Smooth muscle cell (in vitro differentiated cells): ENCODE results near the gene C10orf90. TPM values are rescaled to one million over a fixed set of nuclear protein-coding genes. Genes with fewer than 3 reads are reported as not detected.

Experiments used
- DNase-seq: peaks from one replicate; lab custom pipeline; 2025; ENCODE audit not compliant: unreplicated experiment; lab: John Stamatoyannopoulos, UW
- H2AFZ ChIP-seq: fragments of 200-600 bp; sonication (generic); 2 replicates; pipeline ENCODE4 v1.6.0; 2016; ENCODE audit warnings: antibody characterized with exemption, low read depth, mild to moderate bottlenecking
- H3F3A ChIP-seq: fragments of 200-600 bp; sonication (generic); 2 replicates; pipeline ENCODE4 v1.6.0; 2017; ENCODE audit warnings: antibody characterized with exemption, low read depth
- H3K27ac ChIP-seq: fragments of 200-600 bp; sonication (generic); 2 replicates; pipeline ENCODE4 v1.5.1; 2016; ENCODE audit warnings: low read depth, mild to moderate bottlenecking
- H3K27me3 ChIP-seq: fragments of 200-600 bp; sonication (generic); 2 replicates; pipeline ENCODE4 v1.6.1; 2016; ENCODE audit warnings: low read depth, mild to moderate bottlenecking
- H3K36me3 ChIP-seq: fragments of 200-600 bp; sonication (generic); 2 replicates; pipeline ENCODE4 v1.5.1; 2016; ENCODE audit warnings: low read depth
- H3K4me1 ChIP-seq: fragments of 200-600 bp; sonication (generic); 2 replicates; pipeline ENCODE4 v1.5.1; 2016; ENCODE audit warnings: low read depth
- H3K4me2 ChIP-seq: fragments of 200-600 bp; sonication (generic); 2 replicates; pipeline ENCODE4 v1.6.0; 2016; ENCODE audit warnings: mild to moderate bottlenecking
- H3K4me3 ChIP-seq: fragments of 200-600 bp; sonication (generic); 2 replicates; pipeline ENCODE4 v1.5.1; 2016; ENCODE audit warnings: mild to moderate bottlenecking
- H3K79me2 ChIP-seq: fragments of 200-600 bp; sonication (generic); 2 replicates; pipeline ENCODE4 v1.6.0; 2016; ENCODE audit warnings: low read depth, mild to moderate bottlenecking
- H3K9ac ChIP-seq: fragments of 200-600 bp; sonication (generic); 2 replicates; pipeline ENCODE4 v1.6.0; 2016; ENCODE audit warnings: low read depth
- H3K9me3 ChIP-seq: fragments of 200-600 bp; sonication (generic); replicated peaks from 2 replicates; pipeline ENCODE4 v1.5.1; 2016; ENCODE audit warnings: low read depth
- H4K20me1 ChIP-seq: fragments of 200-600 bp; sonication (generic); 2 replicates; pipeline ENCODE4 v1.6.0; 2016; ENCODE audit warnings: low read depth
- WGBS: methylation state at CpG from one replicate; pipeline ENCODE4 v1.1.7; 2016; ENCODE audit warnings: low lambda C conversion rate; 5-methylcytosine and 5-hydroxymethylcytosine counted together
- polyA plus RNA-seq: library from polyadenylated mRNA; unstranded; fragments of >200 nt; fragmentation: Nextera tagmentation; extraction: Ambion mirVana; gene quantifications from 2 replicates; pipeline ENCODE4 v1.2.1, GENCODE V29; 2016
- total RNA-seq: library from RNA; depleted of rRNA; stranded (reverse); fragments of >200 nt; gene quantifications from 2 replicates; pipeline ENCODE4 v1.2.3, GENCODE V29; 2014
- TF ChIP-seq, protein P1 (sequence below): fragments of 200-600 bp; sonication (generic); IDR thresholded peaks from 2 replicates; pipeline ENCODE4 v1.5.1; 2017; ENCODE audit warnings: borderline replicate concordance, mild to moderate bottlenecking, antibody characterized with exemption; ENCODE audit not compliant: insufficient read depth, poor library complexity, severe bottlenecking

Gene C10orf90
- total and polyA plus RNA-seq, 2 experiments from 2014 or later: 0.10 to 1.8 TPM

DNA sequence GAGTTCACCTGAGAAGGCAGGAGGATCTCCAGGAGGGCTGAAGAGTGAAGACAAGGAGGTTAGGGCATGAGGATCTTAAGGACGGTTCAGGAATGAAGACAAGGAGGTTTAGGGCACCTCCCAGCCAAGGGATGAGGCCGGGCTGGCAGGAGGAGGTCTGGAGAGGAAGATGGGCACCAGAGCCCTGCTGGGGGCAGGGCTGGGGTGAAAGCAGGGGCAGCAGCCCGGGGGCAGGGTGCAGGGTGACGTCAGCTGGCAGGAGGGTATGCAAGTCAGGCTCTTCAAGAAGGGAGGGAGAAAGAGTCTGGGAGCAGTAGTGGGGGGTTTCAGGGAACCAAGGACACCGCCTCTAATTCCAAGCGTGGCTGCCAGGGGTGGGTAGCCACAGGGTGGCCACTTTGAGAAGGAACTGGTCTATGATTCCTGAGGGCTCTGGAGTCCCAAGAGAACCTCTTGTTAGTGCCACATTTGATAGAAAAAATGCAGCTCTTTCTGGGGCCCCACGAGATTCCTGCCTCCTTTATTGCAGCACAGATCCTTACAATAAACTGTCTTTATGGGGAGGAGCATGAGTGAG is 101.6 kb downstream of the C10orf90 start:
- Histone ChIP-seq H3K4me2 (peak overlapping the region; percentile 82), H3K9ac (peak overlapping the region; percentile 40), H3K4me3 (no peak overlapping the region), H3K27me3 (no peaks in the 10 kb centered on the region), H3K36me3 (no peaks in the 10 kb centered on the region), H3K9me3 (no peaks in the 10 kb centered on the region), H3K4me1 (peaks cover 14% of the 10 kb centered on the region), H3K27ac (peak overlapping the region; percentile 58), H2AFZ (no peak overlapping the region), H3K79me2 (no peaks in the 10 kb centered on the region), H4K20me1 (no peaks in the 10 kb centered on the region), H3F3A (no peaks in the 10 kb centered on the region)
- WGBS: 64% methylated on average over 7 of the region's 7 CpGs
- no peak for DNase-seq
- TF ChIP-seq, protein P1, sequence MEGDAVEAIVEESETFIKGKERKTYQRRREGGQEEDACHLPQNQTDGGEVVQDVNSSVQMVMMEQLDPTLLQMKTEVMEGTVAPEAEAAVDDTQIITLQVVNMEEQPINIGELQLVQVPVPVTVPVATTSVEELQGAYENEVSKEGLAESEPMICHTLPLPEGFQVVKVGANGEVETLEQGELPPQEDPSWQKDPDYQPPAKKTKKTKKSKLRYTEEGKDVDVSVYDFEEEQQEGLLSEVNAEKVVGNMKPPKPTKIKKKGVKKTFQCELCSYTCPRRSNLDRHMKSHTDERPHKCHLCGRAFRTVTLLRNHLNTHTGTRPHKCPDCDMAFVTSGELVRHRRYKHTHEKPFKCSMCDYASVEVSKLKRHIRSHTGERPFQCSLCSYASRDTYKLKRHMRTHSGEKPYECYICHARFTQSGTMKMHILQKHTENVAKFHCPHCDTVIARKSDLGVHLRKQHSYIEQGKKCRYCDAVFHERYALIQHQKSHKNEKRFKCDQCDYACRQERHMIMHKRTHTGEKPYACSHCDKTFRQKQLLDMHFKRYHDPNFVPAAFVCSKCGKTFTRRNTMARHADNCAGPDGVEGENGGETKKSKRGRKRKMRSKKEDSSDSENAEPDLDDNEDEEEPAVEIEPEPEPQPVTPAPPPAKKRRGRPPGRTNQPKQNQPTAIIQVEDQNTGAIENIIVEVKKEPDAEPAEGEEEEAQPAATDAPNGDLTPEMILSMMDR: no peak

DNA sequence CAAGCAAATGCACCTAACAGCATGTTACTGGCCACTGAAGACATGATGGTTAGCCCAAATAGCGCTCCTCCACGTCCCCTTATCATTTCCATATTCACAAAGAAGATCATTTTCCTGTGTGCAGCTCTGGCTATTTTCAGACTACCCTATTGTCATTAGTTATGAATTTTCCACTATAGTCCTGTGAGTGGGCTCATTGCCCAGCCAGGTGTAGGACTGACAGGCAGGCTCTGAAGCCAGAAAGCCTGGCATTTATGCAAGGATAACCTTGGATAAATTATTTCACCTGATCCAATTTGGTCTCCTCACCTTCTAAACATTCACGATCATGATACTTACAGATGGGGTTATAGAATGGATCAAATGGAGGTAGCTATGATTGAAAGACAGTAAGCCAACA is 104.6 kb downstream of the C10orf90 start:
- 94% methylated on average over 3 of the region's 3 CpGs for WGBS
- Histone ChIP-seq H3K79me2 (no peaks in the 10 kb centered on the region), H3K4me1 (peaks cover 23% of the 10 kb centered on the region), H3K9ac (no peak overlapping the region), H2AFZ (no peak overlapping the region), H3K27me3 (no peaks in the 10 kb centered on the region), H3F3A (no peaks in the 10 kb centered on the region), H3K4me3 (no peak overlapping the region), H3K4me2 (no peak overlapping the region), H3K9me3 (no peaks in the 10 kb centered on the region), H3K36me3 (no peaks in the 10 kb centered on the region), H3K27ac (no peak overlapping the region), H4K20me1 (no peaks in the 10 kb centered on the region)
- TF ChIP-seq, protein P1: no peak
- no peak for DNase-seq

DNA sequence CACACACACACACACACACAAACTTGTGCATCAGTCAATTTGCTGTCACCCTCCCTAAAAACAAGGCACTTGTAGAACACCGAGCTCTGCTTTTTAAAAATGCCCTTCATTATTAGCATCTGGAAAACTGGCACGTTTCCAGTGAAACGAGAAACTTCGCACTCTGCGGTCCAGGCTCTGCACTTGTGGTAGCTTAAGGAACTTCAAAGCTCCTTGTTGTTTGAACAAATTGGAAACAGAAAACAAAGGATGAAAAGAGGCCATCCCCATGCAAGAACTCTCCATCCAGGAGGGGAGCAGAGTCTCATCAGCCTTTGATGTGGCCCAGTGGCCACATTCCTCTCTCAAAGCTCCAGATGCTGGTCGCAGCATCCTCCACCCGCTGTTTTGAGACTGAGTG is 105.1 kb downstream of the C10orf90 start:
- WGBS: 89% methylated on average over 7 of the region's 7 CpGs
- Histone ChIP-seq H3K4me3 (no peak overlapping the region), H3K4me2 (no peak overlapping the region), H3K36me3 (no peaks in the 10 kb centered on the region), H3K27me3 (no peaks in the 10 kb centered on the region), H3K9me3 (no peaks in the 10 kb centered on the region), H3K4me1 (peaks cover 23% of the 10 kb centered on the region), H4K20me1 (no peaks in the 10 kb centered on the region), H2AFZ (no peak overlapping the region), H3K79me2 (no peaks in the 10 kb centered on the region), H3K27ac (no peak overlapping the region), H3F3A (no peaks in the 10 kb centered on the region), H3K9ac (no peak overlapping the region)
- TF ChIP-seq, protein P1: no peak
- no peak for DNase-seq

DNA sequence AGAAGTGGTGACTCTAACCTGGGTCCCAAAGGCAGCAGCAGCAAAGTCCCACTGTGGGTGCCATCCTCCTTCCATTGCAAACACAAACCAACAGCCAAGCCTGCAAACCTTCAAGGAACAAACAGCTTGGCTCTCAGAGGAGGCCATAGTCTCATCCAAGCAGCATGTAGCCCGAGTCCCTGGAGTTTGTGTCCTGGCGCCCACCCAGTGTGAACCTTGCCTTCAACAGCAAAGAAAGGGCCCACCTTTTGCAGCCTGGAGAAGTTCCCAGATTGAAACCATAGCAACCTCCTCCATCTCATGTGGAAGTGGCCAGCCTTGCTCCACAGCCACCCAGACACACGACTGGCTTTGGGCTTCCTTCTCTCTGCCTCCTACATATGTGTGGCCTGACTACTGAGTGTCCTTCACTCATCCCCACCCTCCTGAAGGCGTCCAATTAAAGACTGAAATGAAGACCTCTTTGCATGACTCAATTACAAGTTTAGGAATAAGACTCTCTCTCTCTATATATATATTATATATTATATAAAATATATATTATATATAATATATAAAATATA is 106.1 kb downstream of the C10orf90 start:
- 96% methylated on average over 4 of the region's 4 CpGs for whole genome bisulfite sequencing
- peaks cover 13% of the 10 kb centered on the region for H3K4me1 ChIP-seq
- TF ChIP-seq, protein P1: no peak

More for the DNA sequence above, 106.1 kb downstream of the C10orf90 start:
- H3K27ac ChIP-seq: no peak overlapping the region
- H3K9ac ChIP-seq: no peak overlapping the region
- H4K20me1 ChIP-seq: no peaks in the 10 kb centered on the region
- no peaks in the 10 kb centered on the region for H3K27me3 ChIP-seq
- H3F3A ChIP-seq: no peaks in the 10 kb centered on the region
- H3K9me3 ChIP-seq: no peaks in the 10 kb centered on the region
- DNase-seq: no peak
- no peaks in the 10 kb centered on the region for H3K36me3 ChIP-seq
- H2AFZ ChIP-seq: no peak overlapping the region
- H3K4me3 ChIP-seq: no peak overlapping the region
- H3K4me2 ChIP-seq: no peak overlapping the region
- H3K79me2 ChIP-seq: no peaks in the 10 kb centered on the region
